Cardiac muscle cell (in vitro differentiated cells and primary cell): ENCODE data around the gene CREB5. TPM values are rescaled to one million over a fixed set of nuclear protein-coding genes. Genes with fewer than 3 reads are reported as not detected.
A peak's percentile ranks its signal among the peaks of the same experiment; 100 is the strongest.

Experiments
- DNase-seq, 2 donors: peaks; one replicate each; pipeline versions ENCODE4 v3.0.0 to v3.0.0-alpha.2; 2010 to 2017; ENCODE audit warnings: low read depth in 1 of 2, low spot score in 1 of 2
- H3K27ac ChIP-seq: fragments of 200-600 bp; sonication (generic); 2 replicates; pipeline ENCODE4 v1.5.1; 2016
- H3K27me3 ChIP-seq: fragments of 200-600 bp; sonication (generic); 2 replicates; pipeline ENCODE4 v1.6.0; 2016; ENCODE audit warnings: control low read depth
- H3K36me3 ChIP-seq: fragments of 200-600 bp; sonication (generic); 2 replicates; pipeline ENCODE4 v1.5.1; 2016; ENCODE audit warnings: control low read depth
- H3K4me1 ChIP-seq: fragments of 200-600 bp; sonication (generic); 2 replicates; pipeline ENCODE4 v1.8.1; 2017; ENCODE audit warnings: low read depth, mild to moderate bottlenecking, mixed run types
- H3K4me3 ChIP-seq: fragments of 200-600 bp; sonication (generic); 2 replicates; pipeline ENCODE4 v1.5.1; 2016; ENCODE audit warnings: mild to moderate bottlenecking
- H3K9me3 ChIP-seq: fragments of 200-600 bp; sonication (generic); 2 replicates; pipeline ENCODE4 v1.5.1; 2017; ENCODE audit warnings: low read depth, mild to moderate bottlenecking, control low read depth
- CTCF ChIP-seq: IDR thresholded peaks from 2 replicates; pipeline ENCODE4 v1.5.1; 2012; ENCODE audit warnings: low read depth, mild to moderate bottlenecking, low read length
- polyA plus RNA-seq: library from polyadenylated mRNA; unstranded; fragments of >200 nt; fragmentation: Nextera tagmentation; extraction: Ambion mirVana; gene quantifications from 2 replicates; pipeline ENCODE4 v1.2.1, GENCODE V29; 2016
- total RNA-seq: library from RNA; depleted of rRNA; stranded (reverse); fragments of >200 nt; gene quantifications from 2 replicates; pipeline ENCODE4 v1.2.3, GENCODE V29; 2016

CREB5 gene
- total and polyA plus RNA-seq, 2 experiments from 2014 or later = 4.6 TPM

GRCh38 chr7:28865601-28866144 is 453.4 kb downstream of the CREB5 start:
- Histone ChIP-seq H3K27ac (no peak overlapping the region), H3K4me1 (peaks cover 3% of the 10 kb centered on the region), H3K9me3 (no peaks in the 10 kb centered on the region), H3K4me3 (no peak overlapping the region), H3K36me3 (no peaks in the 10 kb centered on the region), H3K27me3 (no peaks in the 10 kb centered on the region)
- no peak for TF ChIP-seq CTCF
- DNase-seq = peak in 1 of 2 donors; percentile 9

DNA sequence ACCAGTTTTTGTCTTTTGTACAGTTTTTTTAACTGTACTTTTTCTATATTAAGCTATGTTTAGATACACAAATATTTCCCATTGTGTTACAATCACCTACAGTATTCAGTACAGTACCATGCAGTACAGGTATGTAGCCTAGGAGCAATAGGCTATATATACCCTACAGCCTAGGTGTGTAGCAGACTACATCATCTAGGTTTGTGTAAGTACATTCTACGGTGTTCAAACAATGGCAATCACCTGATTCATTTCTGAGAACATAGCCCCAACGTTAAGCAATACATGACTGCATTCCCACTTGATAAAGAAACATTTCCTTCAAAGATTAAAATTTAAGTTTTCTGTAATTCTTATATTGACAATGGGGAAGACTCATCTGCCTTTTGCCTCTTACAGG is 456.4 kb downstream of the CREB5 start:
- TF ChIP-seq CTCF = no peak
- Histone ChIP-seq H3K27ac (no peak overlapping the region), H3K36me3 (no peaks in the 10 kb centered on the region), H3K4me1 (no peaks in the 10 kb centered on the region), H3K27me3 (no peaks in the 10 kb centered on the region), H3K9me3 (no peaks in the 10 kb centered on the region), H3K4me3 (no peak overlapping the region)
- no peak for DNase-seq

DNA sequence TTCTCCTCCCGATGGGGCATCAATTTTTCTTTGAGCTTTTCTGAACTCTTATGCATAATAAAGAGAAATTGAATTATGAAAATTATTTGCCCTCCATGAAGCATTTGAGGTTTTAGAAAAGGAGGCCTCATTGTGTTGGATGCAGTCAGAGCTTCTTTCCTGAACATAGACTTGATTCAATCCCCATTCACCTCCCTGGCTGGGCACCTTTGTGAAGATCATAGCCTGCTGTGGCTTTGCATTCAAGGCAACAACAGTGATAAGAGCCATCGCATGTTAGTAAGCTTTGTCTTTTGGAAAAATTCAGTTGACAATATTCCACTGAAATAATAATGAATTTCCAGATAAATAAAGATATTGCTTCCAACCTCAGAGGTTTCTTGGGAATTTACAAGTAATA is 458.8 kb downstream of the CREB5 start:
- H3K4me1 ChIP-seq = no peaks in the 10 kb centered on the region
- no peak for DNase-seq
- no peak overlapping the region for H3K27ac ChIP-seq
- H3K36me3 ChIP-seq = no peaks in the 10 kb centered on the region
- H3K27me3 ChIP-seq = no peaks in the 10 kb centered on the region
- no peak overlapping the region for H3K4me3 ChIP-seq
- TF ChIP-seq CTCF = no peak
- H3K9me3 ChIP-seq = no peaks in the 10 kb centered on the region

GRCh38 chr7:28871631-28872030 is 459.3 kb downstream of the CREB5 start:
- no peaks in the 10 kb centered on the region for H3K27me3 ChIP-seq
- H3K4me3 ChIP-seq = no peak overlapping the region
- H3K36me3 ChIP-seq = no peaks in the 10 kb centered on the region
- H3K9me3 ChIP-seq = no peaks in the 10 kb centered on the region
- no peak for DNase-seq
- no peaks in the 10 kb centered on the region for H3K4me1 ChIP-seq
- TF ChIP-seq CTCF = no peak
- no peak overlapping the region for H3K27ac ChIP-seq

DNA sequence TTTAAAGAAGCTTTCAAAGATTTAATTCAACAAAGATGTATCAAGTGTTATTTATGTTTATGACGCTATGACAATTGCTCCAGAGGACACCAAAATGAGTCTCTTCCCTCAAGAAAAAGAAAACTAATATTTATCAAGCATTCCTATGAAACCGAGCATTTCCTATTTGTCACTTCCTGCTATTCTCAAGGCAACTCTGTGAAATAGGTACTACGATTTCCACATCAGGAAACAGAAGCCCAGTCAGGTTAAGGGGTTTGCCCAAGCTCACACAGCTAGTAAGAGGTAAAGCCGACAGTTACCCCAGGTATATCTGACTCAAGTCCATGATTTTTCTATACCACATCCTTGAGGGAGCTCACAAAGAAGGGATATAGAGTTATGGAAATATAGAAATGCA is 459.9 kb downstream of the CREB5 start:
- no peak for TF ChIP-seq CTCF
- DNase-seq = peak in 1 of 2 donors; percentile 32
- Histone ChIP-seq H3K27me3 (no peaks in the 10 kb centered on the region), H3K4me3 (no peak overlapping the region), H3K27ac (no peak overlapping the region), H3K4me1 (no peaks in the 10 kb centered on the region), H3K36me3 (no peaks in the 10 kb centered on the region), H3K9me3 (no peaks in the 10 kb centered on the region)

GRCh38 chr7:28873365-28873764 is 461.0 kb downstream of the CREB5 start:
- H3K27me3 ChIP-seq = no peaks in the 10 kb centered on the region
- no peak for TF ChIP-seq CTCF
- H3K4me1 ChIP-seq = no peaks in the 10 kb centered on the region
- H3K9me3 ChIP-seq = no peaks in the 10 kb centered on the region
- H3K27ac ChIP-seq = no peak overlapping the region
- no peak for DNase-seq
- no peak overlapping the region for H3K4me3 ChIP-seq
- H3K36me3 ChIP-seq = no peaks in the 10 kb centered on the region
